Frontal cortex (tissue), 4 donors: ENCODE results near the gene FAR1. TPM values are rescaled to one million over a fixed set of nuclear protein-coding genes. Genes with fewer than 3 reads are reported as not detected.
A peak's percentile ranks its signal among the peaks of the same experiment; 100 is the strongest.

Source experiments
- DNase-seq, 2 donors: peaks; one replicate each; pipeline ENCODE4 v3.0.0; 2012; ENCODE audit warnings: low spot score in 2 of 2
- FAIRE-seq: peaks from 2 replicates; lab custom pipeline; 2012; peaks lifted over from hg19 to GRCh38; lab: Jason Lieb, UNC
- small RNA-seq: library from RNA; depleted of rRNA; stranded (forward); fragments of <200 nt; gene quantifications from one replicate; pipeline ENCODE3, GENCODE V24; 2014
- total RNA-seq: library from RNA; depleted of rRNA; stranded (reverse); fragments of >200 nt; gene quantifications from one replicate; pipeline ENCODE4 v1.2.3, GENCODE V29; 2014
- donor health status: control.
- donor health status: control.
- donor health status: control.

Gene FAR1
- total RNA-seq, 1 donor from 2014 or later = 73.0 TPM

- DNase-seq (no peak), FAIRE-seq (no peak)
These were observed 102.7 kb downstream of the FAR1 start for GRCh38 chr11:13771151-13771550.

- peak; percentile 19 for FAIRE-seq
- DNase-seq = peak in 1 of 2 donors; percentile 26
These were observed 104.0 kb downstream of the FAR1 start for GRCh38 chr11:13772223-13773046.

- FAIRE-seq = no peak
- no peak for DNase-seq
These were observed 107.0 kb downstream of the FAR1 start for GRCh38 chr11:13775471-13775870.

GRCh38 chr11:13776134-13776815 lies 107.8 kb downstream of the FAR1 start:
- DNase-seq (no peak), FAIRE-seq (no peak)

- DNase-seq = no peak
- no peak for FAIRE-seq
These were observed 109.0 kb downstream of the FAR1 start for GRCh38 chr11:13777341-13777985.

GRCh38 chr11:13778345-13778744 lies 109.9 kb downstream of the FAR1 start:
- DNase-seq (no peak), FAIRE-seq (no peak)

GRCh38 chr11:13781153-13781552 lies 112.7 kb downstream of the FAR1 start:
- no peak for FAIRE-seq
- DNase-seq = no peak

Small RNA genes lying within 50 kb of the gene (small RNA-seq; reads per million reads assigned to genes)
- gene AC013828.1 (not detected), gene RF00019 (not detected), gene RPL39P26 (not detected)

Other genes with a start within 250 kb of the FAR1 start
- 271 TPM for gene BTBD10, start 205.4 kb upstream of the FAR1 start, total RNA-seq
- not detected for gene PTH, start 172.7 kb upstream of the FAR1 start, total RNA-seq